Effector memory CD4-positive, alpha-beta T cell (primary cell): ENCODE data around the gene POMGNT1.

Source experiments
- DNase-seq, 3 donors: peaks; one replicate each; pipeline ENCODE4 v3.0.0-alpha.2; 2020
- H3K27ac ChIP-seq: 2 replicates; pipeline ENCODE4 v1.7.0; 2013; ENCODE audit warnings: mild to moderate bottlenecking, low read length, moderate library complexity; ENCODE audit not compliant: insufficient read depth, poor library complexity, severe bottlenecking
- H3K27me3 ChIP-seq: replicated peaks from 2 replicates; pipeline ENCODE4 v1.7.0; 2013; ENCODE audit warnings: mild to moderate bottlenecking, low read length; ENCODE audit not compliant: insufficient read depth, control insufficient read depth, poor library complexity, severe bottlenecking
- H3K36me3 ChIP-seq: 2 replicates; pipeline ENCODE4 v1.7.0; 2013; ENCODE audit warnings: mild to moderate bottlenecking, low read length, moderate library complexity; ENCODE audit not compliant: control insufficient read depth, insufficient read depth
- H3K4me1 ChIP-seq: 2 replicates; pipeline ENCODE4 v1.7.0; 2013; ENCODE audit warnings: low read length, mild to moderate bottlenecking; ENCODE audit not compliant: control insufficient read depth, insufficient read depth, poor library complexity, severe bottlenecking
- H3K4me3 ChIP-seq: 2 replicates; pipeline ENCODE4 v1.7.0; 2013; ENCODE audit warnings: low read length, low read depth, mild to moderate bottlenecking; ENCODE audit not compliant: insufficient read depth, poor library complexity, severe bottlenecking
- H3K9me3 ChIP-seq: 2 replicates; pipeline ENCODE4 v1.7.0; 2013; ENCODE audit warnings: mild to moderate bottlenecking, low read length, moderate library complexity; ENCODE audit not compliant: control insufficient read depth

The POMGNT1 gene

DNA sequence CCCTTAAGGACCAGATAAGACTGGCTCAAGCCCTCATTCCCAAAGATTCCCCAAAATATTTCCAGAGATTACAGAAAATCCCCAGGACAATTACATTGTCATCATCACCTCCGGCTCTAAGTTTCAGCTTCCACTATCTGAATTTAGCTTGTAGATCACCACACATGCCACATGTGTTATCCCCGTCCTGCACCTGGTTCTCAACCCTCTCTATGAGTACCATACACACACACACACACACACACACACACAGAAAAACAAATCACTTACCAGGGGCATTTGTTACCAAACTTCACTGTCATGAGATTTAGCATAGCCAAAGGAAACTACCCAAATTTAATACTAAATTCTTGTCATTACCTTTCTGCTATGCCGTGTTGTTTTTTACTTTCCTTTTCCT is 38.7 kb downstream of the POMGNT1 start:
- Histone ChIP-seq H3K4me1 (no peaks in the 10 kb centered on the region), H3K27ac (no peak overlapping the region), H3K9me3 (no peaks in the 10 kb centered on the region), H3K4me3 (no peak overlapping the region), H3K36me3 (no peaks in the 10 kb centered on the region), H3K27me3 (no peaks in the 10 kb centered on the region)
- no peak for DNase-seq

DNA sequence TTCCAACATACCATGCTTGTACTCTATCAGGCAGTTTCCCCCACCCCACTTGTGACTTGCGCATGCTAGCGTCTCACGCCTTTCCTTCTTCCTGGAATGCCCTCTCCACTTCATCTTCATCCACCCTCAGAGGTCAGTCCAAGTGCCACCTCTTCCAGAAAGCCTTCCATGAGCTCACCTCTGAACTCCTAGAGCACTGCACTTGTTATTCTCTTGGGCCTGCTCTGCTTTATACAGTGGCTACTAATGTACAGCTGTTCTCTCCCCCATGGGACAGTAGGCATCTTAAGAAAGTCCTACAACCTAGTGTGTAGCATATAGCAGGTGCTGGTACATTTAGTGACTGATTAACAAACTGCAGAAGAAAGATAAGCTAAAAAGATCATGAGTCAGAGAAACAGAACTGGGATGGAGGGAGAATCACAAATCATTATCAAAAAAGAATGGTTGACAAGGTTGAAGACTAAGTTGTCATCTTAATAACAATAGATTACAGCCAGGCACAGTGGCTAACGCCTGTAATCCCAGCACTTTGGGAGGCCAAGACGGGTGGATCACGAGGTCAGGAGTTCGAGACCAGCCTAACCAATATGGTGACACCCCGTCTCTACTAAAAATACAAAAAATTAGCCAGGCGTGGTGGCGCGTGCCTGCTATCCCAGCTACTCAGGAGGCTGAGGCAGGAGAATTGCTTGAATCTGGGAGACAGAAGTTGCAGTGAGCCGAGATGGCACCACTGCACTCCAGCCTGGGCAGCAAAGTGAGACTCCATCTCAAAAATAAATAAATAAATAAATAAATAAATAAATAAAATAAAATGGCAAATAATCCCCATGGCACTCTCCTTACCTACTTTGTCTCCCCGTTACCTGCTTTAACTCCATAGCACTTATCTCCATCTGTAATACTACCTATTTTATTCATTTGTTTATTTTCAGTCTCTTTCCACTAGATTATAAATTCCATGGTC is 39.6 kb downstream of the POMGNT1 start:
- Histone ChIP-seq H3K27me3 (no peaks in the 10 kb centered on the region), H3K36me3 (no peaks in the 10 kb centered on the region), H3K4me1 (no peaks in the 10 kb centered on the region), H3K4me3 (no peak overlapping the region), H3K27ac (no peak overlapping the region), H3K9me3 (no peaks in the 10 kb centered on the region)
- no peak for DNase-seq

GRCh38 chr1:46157916-46158311 is 40.3 kb downstream of the POMGNT1 start:
- H3K4me1 ChIP-seq = no peaks in the 10 kb centered on the region
- DNase-seq = no peak
- H3K27me3 ChIP-seq = no peaks in the 10 kb centered on the region
- no peaks in the 10 kb centered on the region for H3K9me3 ChIP-seq
- H3K36me3 ChIP-seq = no peaks in the 10 kb centered on the region
- no peak overlapping the region for H3K4me3 ChIP-seq
- H3K27ac ChIP-seq = no peak overlapping the region

GRCh38 chr1:46153732-46154131 is 44.5 kb downstream of the POMGNT1 start:
- no peak overlapping the region for H3K4me3 ChIP-seq
- no peaks in the 10 kb centered on the region for H3K9me3 ChIP-seq
- H3K36me3 ChIP-seq = no peaks in the 10 kb centered on the region
- no peaks in the 10 kb centered on the region for H3K4me1 ChIP-seq
- no peak for DNase-seq
- no peaks in the 10 kb centered on the region for H3K27me3 ChIP-seq
- H3K27ac ChIP-seq = no peak overlapping the region

GRCh38 chr1:46153228-46153627 is 45.0 kb downstream of the POMGNT1 start:
- Histone ChIP-seq H3K36me3 (no peaks in the 10 kb centered on the region), H3K4me3 (no peak overlapping the region), H3K27me3 (no peaks in the 10 kb centered on the region), H3K27ac (no peak overlapping the region), H3K4me1 (no peaks in the 10 kb centered on the region), H3K9me3 (no peaks in the 10 kb centered on the region)
- DNase-seq = no peak

- no peak for DNase-seq
- Histone ChIP-seq H3K27me3 (no peaks in the 10 kb centered on the region), H3K4me1 (no peaks in the 10 kb centered on the region), H3K36me3 (no peaks in the 10 kb centered on the region), H3K9me3 (no peaks in the 10 kb centered on the region), H3K27ac (no peak overlapping the region), H3K4me3 (no peak overlapping the region)
Observed at GRCh38 chr1:46152016-46152415, 46.2 kb downstream of the POMGNT1 start.

DNA sequence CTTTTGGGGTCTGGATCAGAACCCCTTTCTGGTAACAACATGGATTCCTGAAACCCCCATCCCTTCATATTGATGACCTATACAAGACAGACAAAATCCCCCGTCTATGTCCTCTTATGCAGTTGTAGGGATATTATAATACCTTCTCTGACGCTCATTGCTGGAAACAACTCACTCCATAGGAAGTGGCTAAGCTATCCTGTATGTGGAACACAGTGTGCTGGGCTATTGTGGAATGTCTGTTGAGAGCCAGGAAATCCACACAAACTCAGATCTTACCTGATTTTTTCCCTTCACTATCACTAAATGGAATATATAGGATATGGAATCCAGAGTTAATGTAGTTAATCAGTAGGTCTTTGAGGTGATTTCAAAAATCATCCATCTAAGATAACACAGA is 48.1 kb downstream of the POMGNT1 start:
- Histone ChIP-seq H3K27me3 (no peaks in the 10 kb centered on the region), H3K4me1 (no peaks in the 10 kb centered on the region), H3K9me3 (no peaks in the 10 kb centered on the region), H3K27ac (no peak overlapping the region), H3K36me3 (no peaks in the 10 kb centered on the region), H3K4me3 (no peak overlapping the region)
- no peak for DNase-seq

- Histone ChIP-seq H3K4me1 (no peaks in the 10 kb centered on the region), H3K27me3 (no peaks in the 10 kb centered on the region), H3K9me3 (no peaks in the 10 kb centered on the region), H3K27ac (no peak overlapping the region), H3K36me3 (no peaks in the 10 kb centered on the region), H3K4me3 (no peak overlapping the region)
- DNase-seq = no peak
Observed at GRCh38 chr1:46148318-46148717, 49.9 kb downstream of the POMGNT1 start.
